Sigmoid colon (tissue), 4 donors: ENCODE results near the gene MYO18B.

ENCODE experiments used
- CTCF ChIP-seq, 4 experiments: fragments of 450-650 bp in 3 of 4; fragments of 200-600 bp in 1 of 4; IDR thresholded peaks; one replicate each; pipeline ENCODE4 v1.5.1; 2016 to 2019; ENCODE audit warnings: antibody characterized with exemption in 4 of 4, mild to moderate bottlenecking in 3 of 4, moderate library complexity in 2 of 4
- POLR2AphosphoS5 ChIP-seq, 4 donors: sonication (generic); formaldehyde crosslinking; IDR thresholded peaks; one replicate each; pipeline ENCODE4 v1.6.1; 2017; ENCODE audit warnings: antibody characterized with exemption in 4 of 4

DNA sequence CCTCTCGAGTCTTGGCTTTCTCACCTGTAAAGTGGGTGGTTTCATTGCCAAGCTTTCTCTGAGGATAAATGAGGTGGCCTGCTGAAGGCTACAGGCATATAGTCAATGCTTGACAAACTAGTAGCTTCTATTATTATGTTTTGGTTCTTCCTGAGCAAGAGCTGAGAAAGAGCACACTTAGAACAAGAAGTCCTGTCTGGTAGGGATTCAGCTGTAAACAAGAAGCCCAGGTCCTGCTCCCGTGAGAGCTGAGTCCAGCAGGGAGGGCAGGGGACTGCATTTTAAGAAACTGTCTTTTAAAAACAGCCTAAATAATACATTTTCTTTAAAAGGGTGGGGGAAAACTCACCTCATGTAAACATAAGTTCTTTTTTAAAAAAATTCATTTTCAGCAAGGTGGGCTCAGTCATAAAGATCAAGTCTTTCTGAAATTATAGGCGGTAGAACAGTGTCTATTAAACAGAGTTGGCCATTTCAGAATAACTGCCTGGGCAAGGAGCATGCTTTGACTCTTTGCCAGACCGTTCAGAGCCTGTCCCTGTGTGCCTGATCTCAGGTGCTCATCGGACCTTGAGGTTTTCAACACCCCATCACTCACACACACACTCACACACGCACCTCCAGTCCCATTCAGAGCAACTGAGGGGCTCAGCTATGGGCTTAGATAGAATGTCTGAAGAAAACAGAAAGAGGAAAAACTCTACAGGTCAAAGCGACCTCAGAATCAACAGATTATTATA is 29.2 kb upstream of the MYO18B start:
- TF ChIP-seq CTCF (IDR thresholded peaks at IDR 0.05): no peak
- TF ChIP-seq POLR2AphosphoS5 (IDR thresholded peaks at IDR 0.05): no peak
